Testis (tissue), 2 donors: ENCODE data around the gene SLC24A5.

ENCODE experiments used
- CTCF ChIP-seq, 3 experiments: fragments of 450-650 bp in 2 of 3; fragments of 200-600 bp in 1 of 3; sonication (generic) in 1 of 3; IDR thresholded peaks; one replicate each; pipeline ENCODE4 v1.5.1; 2016 to 2019; ENCODE audit warnings: antibody characterized with exemption in 3 of 3, mild to moderate bottlenecking in 2 of 3, moderate library complexity in 1 of 3
- POLR2A ChIP-seq: fragments of 450-650 bp; IDR thresholded peaks from one replicate; pipeline ENCODE4 v1.6.1; 2017; ENCODE audit warnings: antibody characterized with exemption, mild to moderate bottlenecking, moderate library complexity

DNA sequence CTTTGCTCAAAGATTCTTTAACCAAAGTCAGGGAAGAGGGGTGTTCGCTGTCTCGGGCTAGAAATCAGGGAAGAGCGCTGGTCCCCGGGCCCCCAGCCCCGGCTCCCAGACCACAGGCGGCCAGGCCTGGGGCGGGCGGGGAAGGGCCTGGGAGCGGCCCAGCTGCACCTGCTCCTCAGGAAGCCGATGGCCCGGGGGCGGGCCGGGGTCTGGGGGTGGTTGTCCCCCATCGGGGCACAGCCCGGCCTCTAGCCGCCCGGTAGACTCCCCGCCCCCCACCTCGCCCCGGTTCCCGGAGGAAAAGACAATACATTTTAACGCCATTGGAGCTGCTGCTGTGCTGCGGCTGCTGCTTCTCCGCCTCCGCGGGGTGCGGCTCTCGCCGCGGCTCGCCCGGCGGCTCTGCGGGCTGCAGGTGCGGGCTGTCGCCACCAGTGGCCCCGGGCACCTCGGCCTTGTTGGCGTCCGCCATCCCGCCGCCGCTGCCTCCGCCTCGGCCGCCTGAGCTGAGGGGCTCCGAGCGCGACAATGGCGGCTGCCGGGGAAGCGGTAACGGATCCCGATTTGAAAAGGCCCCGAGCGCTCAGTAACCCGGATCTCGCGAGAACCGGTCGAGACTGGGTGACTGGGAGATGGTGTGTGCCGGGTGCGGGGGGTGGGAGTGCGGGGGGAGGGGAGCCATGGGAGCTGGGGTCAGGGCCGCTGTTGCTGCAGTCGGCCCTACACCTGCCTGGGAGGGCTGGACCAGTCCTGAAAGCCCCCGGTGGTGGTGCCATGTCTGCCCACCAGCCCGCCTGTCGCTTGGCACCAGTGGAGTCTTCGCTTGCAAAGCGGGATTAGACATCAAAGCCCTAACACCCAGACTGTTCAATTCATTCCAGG, 57.2 kb downstream of the SLC24A5 start, which contains the start of gene MYEF2:
- TF ChIP-seq POLR2A (no peak), CTCF (IDR thresholded peaks at IDR 0.05) (no peak)
